GM12874 (cell line): Measurements from ENCODE around the gene WDR27.

ENCODE experiments used
- TF ChIP-seq, protein P1 (sequence below): IDR thresholded peaks from 2 replicates; pipeline ENCODE4 v1.5.1; 2011; ENCODE audit warnings: low read depth, mild to moderate bottlenecking, control low read depth, low read length, moderate library complexity; ENCODE audit not compliant: insufficient read depth

WDR27 gene

DNA sequence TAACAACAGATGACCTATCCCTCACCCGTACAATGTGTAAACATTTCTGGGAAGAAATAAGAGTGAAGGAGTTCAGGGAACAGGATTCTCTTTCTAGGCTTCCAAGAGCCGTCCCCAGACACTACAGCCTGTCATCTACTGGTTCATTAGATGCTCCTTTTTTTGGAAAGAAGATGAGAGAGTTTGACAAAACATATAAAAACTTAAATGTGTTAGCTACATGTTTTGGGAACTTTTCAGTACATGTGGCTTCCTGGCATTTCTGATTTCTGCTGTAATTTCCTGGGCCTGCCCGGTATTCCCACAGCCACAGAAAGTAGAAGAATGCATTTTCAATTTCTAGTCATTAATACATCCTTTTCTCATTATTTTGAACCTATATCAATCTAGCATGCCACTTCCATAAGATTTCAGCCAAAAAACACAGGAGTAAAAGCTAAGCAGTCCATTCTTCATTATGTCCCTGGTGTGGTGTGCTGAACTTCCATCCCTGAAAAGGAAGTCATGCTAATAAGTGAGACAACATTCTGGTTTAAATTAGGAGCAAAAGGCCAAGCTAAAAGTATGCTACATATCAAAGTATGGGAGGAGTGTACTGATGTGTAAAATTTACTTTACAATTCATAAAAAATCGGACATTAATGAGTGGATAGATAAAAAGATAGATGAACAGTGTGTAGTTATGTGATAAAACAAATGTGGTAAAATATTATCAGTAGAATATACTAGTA lies 198.2 kb downstream of the WDR27 start:
- TF ChIP-seq, protein P1, sequence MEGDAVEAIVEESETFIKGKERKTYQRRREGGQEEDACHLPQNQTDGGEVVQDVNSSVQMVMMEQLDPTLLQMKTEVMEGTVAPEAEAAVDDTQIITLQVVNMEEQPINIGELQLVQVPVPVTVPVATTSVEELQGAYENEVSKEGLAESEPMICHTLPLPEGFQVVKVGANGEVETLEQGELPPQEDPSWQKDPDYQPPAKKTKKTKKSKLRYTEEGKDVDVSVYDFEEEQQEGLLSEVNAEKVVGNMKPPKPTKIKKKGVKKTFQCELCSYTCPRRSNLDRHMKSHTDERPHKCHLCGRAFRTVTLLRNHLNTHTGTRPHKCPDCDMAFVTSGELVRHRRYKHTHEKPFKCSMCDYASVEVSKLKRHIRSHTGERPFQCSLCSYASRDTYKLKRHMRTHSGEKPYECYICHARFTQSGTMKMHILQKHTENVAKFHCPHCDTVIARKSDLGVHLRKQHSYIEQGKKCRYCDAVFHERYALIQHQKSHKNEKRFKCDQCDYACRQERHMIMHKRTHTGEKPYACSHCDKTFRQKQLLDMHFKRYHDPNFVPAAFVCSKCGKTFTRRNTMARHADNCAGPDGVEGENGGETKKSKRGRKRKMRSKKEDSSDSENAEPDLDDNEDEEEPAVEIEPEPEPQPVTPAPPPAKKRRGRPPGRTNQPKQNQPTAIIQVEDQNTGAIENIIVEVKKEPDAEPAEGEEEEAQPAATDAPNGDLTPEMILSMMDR, result no peak

- TF ChIP-seq, protein P1, result no peak
Measured at GRCh38 chr6:169502445-169502844, 199.4 kb downstream of the WDR27 start.

DNA sequence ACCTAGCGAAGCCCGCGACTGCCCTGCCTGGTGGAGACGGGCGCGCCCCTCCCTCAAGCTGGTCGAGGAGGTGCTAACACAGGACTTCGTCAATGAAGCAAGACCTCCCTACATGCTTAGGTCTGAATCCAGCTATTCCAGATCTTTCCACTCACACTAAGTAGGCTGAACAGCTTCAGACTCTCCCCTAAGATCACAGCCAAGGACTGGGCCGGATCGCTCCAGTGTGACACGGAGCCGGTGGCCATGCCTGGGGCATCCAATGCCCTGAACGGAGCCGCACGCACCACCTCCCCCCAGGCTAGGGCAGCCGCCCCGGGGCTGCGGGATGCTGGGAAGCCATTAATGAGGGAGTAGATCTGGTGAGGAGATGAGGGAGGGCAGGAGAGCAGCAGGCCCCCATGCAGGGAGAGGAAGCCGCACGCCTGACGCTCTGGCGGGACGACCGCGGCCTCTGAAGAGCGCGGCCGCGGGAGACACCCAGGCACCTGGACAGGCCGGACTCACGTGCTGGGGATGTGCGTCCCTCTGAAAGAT lies 200.0 kb downstream of the WDR27 start:
- TF ChIP-seq, protein P1, result no peak

DNA sequence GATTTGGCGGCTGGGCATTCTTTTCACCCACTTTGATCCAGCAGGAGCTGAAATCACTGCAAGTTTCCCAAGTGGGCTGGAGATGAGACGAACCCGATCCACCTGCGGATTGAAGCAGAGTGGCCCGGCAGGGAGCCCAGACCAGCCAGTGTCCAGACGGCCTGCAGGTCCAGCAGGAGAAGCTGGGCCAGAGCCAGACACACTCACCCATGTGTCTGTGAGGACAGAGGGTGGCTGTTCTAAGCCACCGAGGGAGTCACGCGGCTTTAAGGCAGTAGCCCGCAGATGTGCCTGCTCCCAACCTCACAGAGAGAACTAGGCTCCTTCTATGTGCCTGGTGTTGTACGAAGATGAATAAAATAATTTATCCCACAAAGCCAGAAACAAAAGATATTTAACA lies 200.7 kb downstream of the WDR27 start:
- TF ChIP-seq, protein P1, result no peak

GRCh38 chr6:169500688-169501087 lies 201.1 kb downstream of the WDR27 start:
- TF ChIP-seq, protein P1, result no peak

DNA sequence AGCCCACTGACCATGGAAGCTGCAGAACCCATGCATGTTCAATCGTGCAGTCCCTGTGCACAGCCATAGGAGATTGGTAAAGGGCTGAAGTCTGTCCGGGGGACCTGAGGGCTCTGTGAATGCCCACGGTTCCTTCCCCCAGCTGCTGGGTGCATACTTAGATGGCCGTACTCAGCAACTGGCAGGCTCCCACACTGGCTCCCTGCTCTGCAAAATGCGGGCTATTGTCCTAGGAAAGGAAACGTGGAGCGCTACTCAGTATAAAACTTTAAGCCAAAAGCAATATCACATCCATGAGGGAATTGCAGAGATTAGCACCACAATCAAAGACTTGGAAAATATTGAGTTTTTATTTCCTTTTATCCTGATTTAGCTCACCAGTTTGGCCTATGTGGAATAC lies 202.0 kb downstream of the WDR27 start:
- TF ChIP-seq, protein P1, result no peak

GRCh38 chr6:169498916-169499513 lies 202.8 kb downstream of the WDR27 start:
- TF ChIP-seq, protein P1, result no peak
